Breast epithelium (tissue), 3 donors: ENCODE data around the gene RAB7A.

Experiments
- POLR2A ChIP-seq: fragments of 450-650 bp; IDR thresholded peaks from one replicate; pipeline ENCODE4 v1.6.1; 2016; ENCODE audit warnings: antibody characterized with exemption, mild to moderate bottlenecking, moderate library complexity
- TF ChIP-seq, protein P1 (sequence below), 3 donors: fragments of 450-650 bp; IDR thresholded peaks; one replicate each; pipeline ENCODE4 v1.5.1; 2016 to 2017; ENCODE audit warnings: antibody characterized with exemption in 3 of 3, mild to moderate bottlenecking in 3 of 3, moderate library complexity in 3 of 3

DNA sequence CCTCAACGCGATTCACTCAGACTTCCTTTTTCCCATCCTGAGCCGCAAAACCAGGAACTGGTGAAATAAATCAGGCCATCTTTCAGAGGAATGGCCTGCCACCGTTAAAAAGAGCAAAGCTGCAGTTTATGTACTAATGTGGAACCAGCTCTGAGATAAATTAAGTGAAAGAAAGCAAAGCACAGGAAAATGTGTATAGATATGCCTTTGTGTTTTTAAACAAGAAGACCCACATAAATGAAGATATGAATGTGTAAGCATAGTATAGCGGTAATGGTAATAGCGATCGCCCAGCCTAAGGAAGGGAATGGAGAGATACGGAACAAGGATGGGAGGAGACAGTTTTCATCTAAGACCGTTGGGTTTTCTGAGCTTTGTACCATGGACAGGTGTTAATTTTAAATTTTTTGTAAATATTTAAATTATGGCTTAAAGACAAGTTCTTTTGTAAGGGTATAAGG, 44.6 kb upstream of the RAB7A start:
- TF ChIP-seq, protein P1, sequence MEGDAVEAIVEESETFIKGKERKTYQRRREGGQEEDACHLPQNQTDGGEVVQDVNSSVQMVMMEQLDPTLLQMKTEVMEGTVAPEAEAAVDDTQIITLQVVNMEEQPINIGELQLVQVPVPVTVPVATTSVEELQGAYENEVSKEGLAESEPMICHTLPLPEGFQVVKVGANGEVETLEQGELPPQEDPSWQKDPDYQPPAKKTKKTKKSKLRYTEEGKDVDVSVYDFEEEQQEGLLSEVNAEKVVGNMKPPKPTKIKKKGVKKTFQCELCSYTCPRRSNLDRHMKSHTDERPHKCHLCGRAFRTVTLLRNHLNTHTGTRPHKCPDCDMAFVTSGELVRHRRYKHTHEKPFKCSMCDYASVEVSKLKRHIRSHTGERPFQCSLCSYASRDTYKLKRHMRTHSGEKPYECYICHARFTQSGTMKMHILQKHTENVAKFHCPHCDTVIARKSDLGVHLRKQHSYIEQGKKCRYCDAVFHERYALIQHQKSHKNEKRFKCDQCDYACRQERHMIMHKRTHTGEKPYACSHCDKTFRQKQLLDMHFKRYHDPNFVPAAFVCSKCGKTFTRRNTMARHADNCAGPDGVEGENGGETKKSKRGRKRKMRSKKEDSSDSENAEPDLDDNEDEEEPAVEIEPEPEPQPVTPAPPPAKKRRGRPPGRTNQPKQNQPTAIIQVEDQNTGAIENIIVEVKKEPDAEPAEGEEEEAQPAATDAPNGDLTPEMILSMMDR (IDR thresholded peaks at IDR 0.05), result no peak
- no peak for TF ChIP-seq POLR2A
